ENCODE measurements around the gene HECTD4.

The HECTD4 gene

DNA sequence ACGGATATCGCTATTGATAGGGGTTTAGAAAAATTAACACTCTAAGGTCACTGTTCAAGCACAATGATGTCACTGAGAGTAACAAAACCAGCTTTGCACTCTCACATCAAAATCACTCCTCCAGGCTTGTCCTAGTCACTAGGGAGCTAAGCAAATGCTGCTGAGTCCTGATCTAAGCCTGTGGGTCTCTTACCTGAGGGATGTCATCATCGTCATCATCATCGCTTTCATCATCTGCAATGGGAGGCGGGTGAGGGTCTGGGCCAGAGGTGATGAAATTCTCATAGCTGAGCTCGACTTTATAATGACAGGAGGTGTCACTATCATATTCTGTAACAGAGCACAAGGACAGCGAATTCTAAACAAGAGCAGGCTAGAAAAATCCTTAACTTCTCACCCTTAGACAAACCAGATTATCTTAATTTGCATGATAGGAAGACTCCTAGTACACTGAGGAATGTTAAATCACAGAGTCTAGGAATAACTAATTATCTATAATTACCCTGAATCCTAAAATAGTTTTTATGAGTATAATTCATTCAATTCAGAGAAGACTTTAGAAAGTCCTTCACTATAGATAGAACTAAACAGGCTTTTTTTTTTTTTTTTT, 173.8 kb downstream of the HECTD4 start:
- DNase-seq (ENCODE audit: low read depth in 2 of 2) = no peak

DNA sequence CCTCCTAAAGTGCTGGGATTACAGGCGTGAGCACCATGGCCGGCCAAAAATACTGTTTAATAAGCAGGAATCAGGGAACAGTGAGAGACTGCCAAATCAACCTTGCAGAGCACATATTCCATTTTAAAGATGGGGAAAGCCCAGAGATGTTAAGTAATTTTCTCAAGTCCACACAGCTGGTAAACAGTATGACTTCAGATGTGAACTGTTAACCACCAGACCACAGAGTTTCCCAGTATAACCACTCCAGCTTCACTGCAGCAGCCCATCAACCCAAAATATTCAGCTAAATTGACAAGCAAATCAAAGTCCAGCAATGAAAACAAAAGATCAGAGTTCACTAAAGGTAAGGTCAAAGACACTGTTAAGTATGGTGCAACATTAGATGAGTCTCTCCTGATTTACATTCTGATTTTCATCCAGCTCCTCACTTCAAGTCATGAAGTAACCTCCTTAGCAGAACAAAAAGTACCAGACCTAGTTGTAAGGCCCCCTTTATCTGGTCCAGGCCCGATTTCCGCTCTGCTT, 174.8 kb downstream of the HECTD4 start:
- DNase-seq (ENCODE audit: low read depth in 2 of 2) = no peak

GRCh38 chr12:112206944-112207343, 175.3 kb downstream of the HECTD4 start:
- no peak for DNase-seq (ENCODE audit: low read depth in 2 of 2)

DNA sequence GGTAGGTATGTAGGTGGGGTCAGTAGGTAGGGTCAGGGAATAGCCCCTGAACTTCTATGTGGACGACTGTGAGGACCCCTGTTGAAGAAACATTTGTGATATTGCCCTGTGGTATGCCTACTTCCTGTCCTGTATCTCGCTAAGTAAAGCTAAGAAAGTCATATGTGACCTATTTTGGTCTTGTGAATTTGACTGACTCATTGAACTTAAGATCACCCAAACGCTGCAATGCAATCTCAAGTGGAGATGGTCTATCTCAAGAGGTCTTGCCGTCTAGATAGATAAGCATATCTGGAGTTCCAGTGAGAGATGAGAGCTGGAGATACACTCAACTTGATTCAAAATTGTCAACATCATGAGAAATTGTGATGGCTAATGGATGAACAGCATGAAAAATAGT, 183.1 kb downstream of the HECTD4 start:
- no peak for DNase-seq (ENCODE audit: low read depth in 2 of 2)

- peak; percentile 27 to 28 for DNase-seq (ENCODE audit: low read depth in 2 of 2)
These were observed 184.0 kb downstream of the HECTD4 start for GRCh38 chr12:112198120-112198733.

DNA sequence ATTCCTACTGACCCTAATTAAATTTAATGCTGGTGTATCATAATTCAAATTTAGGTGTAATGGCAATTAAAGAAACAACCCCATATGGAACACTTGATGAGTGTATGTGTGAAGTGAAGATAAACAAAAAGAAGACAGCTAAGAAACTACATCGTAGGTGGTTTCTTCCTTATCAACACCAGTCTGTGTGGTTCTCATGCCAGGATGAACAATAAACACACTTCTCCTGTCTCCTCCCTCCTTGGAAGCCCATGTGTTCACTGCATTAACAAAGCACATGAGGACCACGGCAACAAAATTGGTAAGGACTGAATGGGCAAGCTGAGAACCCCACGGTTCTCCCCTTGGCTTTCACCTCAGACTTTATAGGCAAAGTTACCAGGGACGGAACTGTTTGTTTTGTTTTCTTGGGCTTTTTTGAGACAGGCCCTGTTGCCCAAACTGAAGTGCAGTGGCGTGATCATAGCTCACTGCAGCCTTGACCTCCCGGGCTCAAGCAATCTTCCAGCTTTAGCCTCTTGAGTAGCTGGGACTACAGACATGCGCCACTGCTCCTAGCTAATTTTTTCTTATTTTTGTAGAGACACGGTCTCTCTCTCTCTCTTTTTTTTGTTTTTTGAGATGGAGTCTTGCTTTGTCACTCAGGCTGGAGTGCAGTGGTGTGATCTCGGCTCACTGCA, 185.9 kb downstream of the HECTD4 start:
- DNase-seq (ENCODE audit: low read depth in 2 of 2) = no peak

DNA sequence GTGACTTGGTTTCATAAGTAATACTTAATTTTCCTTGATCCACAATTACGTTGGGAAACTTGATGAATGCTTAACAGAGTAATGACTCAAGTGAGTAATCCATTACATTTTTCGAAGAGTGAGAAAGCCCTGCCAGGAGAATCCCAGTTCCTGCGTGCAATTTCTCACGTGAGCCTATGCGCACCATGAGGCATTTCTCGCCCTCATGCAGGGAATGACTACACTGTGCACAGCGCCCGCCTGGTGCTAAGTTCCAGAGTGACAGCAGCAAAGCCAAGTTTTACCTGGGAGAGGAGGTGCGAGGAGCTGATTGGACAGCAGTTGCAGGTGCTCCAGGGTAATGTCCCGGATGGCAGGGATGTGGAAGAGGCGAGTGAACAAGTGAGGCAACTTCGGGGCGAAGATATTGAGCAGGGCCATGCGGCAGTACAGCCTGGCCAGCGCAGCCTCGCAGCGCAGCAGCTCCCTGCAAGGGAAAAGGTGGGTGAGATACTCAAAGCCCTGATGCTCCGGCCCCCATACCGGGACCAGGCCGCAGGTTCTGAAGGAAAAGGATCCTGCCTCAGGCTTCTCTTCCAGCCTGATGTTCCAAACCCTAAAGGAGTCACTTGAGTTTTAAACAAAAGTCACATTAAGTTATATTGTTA, 187.5 kb downstream of the HECTD4 start:
- DNase-seq (ENCODE audit: low read depth in 2 of 2) = no peak

GRCh38 chr12:112192475-112192874, 189.8 kb downstream of the HECTD4 start:
- DNase-seq (ENCODE audit: low read depth in 2 of 2) = no peak

DNA sequence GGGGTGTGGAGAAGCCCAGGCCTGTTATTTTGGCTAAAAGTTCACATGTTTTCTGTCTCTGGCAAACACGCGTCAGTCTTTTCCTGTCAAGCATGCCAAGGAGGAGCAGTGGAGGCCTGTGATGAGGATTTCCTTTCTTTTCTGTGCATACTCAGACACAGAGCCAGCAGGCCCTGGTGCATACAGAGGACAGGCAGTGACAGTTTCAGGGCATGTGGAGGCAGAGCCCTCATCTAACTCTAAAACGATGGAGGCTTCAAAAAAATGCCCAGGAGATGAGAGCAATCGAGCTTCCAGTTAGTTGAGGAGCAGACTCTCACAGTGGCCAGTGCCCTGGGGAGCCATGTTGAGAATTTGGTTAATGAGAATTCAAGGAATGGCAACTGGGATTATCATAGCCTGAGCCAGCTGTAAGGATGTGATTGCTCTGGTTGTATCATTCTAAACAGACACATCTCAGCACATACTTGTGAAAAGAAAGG, 190.3 kb downstream of the HECTD4 start:
- DNase-seq (ENCODE audit: low read depth in 2 of 2) = no peak

DNA sequence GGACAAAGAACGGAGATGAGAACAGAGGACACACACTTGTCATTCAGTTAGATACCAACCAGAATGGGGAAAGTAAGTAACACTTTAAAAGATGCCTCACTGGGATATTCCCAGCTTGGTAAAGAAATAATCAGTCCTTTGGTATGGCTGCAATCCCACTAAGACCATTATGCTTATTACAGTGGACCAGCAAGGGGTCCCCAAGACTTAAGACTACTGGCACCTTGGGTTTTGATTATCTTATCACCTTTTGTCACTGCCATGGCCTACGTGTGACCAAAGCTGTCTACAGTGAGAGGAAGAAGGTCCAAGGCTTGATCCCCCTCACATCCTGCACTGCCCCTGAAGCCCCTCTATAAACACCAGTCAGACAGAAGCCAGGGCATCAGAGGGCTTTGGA, 191.0 kb downstream of the HECTD4 start:
- no peak for DNase-seq (ENCODE audit: low read depth in 2 of 2)

GRCh38 chr12:112190231-112191025, 191.8 kb downstream of the HECTD4 start:
- DNase-seq (ENCODE audit: low read depth in 2 of 2) = no peak

DNA sequence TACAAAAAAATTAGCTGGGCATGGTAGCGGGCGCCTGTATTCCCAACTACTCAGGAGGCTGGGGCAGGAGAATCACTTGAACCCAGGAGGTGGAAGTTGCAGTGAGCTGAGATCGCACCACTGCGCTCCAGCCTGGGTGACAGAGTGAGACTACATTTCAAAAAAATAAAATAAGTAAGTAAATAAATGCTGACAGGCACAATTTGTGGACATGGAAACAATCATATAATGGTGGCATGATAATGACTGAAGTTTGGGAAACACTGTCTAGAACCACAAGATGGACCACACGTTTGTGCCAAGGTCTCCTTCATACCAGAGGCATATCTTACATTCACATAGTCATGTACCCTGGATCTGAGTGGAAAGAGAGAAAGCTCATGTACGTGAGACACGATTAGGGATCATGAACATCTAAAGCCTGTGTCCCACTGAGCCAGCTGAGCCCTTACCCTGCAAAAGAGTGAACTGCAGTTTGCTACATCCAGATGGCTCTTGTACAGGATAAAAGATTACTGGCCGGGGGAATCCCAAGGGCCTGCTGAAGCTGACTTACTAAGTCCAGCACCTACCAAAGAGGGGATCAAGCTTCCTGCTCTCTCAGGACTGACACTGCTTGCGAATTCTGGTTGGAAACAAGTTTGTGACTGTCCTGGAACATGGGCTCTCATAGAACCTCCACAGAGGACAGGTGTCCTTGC, 194.0 kb downstream of the HECTD4 start:
- DNase-seq (ENCODE audit: low read depth in 2 of 2) = no peak

DNA sequence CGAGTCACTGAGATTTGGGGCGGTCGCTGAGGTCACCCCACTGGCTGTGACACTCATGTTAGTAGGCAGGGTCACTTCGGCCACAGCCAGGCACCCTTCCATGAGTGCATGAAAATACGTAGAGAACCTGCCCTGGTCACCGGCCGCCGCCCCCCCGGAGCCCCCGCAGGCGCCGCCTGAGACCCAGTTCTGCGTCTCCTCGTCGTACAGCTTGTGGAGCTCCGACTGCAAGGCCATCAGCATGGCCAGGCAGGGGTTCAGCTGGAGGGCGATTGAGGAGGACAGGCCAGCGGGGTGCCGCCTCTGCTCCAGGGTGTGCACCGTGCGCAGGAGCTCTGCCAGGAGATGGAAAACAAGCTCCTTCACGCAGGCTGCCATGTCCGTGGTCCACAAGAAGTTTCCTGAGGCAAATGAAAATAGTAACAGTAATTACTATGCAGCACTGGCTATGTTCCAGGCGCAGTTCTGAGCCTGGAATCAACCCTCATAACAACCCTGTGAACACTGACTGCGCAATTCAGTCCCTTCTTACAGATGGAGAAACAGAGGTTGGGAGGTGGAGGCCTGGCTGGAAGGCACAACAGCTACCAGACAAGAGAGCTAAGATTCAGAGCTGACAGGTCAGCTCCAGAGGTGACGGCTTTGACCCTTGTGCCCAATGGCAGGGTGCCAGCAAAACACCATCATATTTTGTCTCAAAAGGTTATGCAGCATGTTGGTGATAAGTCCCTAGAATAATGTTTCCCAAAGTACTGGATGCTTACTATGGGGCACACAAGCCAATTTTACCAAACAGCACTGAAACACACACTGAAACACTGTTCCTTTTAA, 196.9 kb downstream of the HECTD4 start:
- DNase-seq (ENCODE audit: low read depth in 2 of 2) = no peak

DNA sequence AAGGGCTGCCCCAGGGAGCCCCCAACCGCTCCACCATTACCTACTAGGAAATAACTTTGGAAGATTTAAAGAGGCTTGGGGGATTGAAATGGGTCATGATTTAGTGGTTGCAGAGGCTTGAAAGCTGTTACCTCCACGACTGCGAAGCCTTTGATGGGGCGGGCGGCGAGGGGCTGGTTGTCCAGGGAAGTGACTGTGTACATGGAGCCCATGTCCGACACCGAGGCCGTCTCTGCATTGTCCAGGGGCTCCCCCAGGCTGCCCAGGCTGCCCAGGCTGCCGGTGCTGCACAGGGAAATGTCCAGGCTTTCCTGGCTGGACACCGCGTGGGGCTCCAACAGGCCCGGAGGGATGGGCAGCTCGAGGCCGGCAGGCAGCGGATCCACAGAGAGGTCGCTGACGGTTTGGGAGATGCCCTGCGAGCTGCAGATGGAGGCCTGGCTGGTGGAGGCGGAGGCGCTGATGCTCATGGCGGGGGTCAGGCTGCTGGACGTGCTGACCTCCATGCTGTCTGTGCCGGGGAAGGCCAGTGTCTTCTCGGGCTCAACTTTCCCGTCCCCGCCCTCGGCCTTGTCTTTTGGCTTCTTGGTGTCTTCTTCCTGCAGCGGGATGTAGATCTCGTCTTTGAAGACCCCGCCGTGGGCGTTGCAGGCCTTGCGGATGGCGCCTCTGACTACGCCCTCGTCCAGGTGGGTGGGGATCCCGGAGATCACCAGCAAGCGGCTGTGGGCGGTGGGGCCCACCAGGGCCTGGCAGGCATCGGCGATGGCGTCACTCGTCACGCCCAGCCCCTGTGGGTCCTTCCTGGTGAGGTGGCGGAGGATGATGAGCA, 198.0 kb downstream of the HECTD4 start:
- no peak for DNase-seq (ENCODE audit: low read depth in 2 of 2)

DNA sequence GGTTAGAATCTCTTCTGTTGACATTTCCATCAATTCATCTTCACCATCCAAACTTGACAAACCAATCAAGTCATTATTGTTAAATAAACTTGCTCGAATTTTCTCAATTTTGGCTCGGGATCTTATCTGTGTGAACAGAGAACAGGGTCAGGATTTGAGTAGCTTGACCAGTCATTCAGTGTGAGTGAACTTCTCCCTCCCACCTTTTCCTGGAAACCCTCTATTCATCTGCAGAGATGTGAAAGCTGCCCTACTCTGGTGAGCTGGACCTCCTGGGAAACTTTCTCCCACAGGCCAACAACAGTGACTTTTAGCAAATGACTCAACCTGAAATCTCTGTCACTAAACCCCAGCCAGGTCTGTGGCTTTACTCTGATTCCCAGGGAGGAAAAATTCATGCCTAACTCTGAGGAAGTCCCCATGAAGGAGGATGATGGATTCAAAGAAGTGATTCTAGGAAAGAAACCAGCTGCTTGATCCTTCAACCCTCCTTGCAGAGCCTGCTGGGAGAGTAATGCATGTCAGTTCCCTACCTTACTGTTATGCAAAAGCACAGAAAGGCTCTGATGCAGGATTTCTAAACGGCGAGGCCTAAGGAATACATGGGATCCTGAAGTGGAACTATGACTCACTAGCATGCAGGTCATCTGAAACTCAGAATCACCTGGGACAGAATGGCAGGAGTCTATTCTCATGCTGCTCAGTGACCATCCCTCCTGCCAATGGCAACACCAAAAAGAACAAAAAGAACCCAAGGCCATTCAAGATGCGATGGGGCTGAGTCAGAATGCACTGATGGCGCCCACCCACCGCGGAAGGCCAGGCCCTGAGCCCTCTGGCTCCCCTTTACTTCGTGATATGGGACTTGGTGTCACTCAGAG, 198.8 kb downstream of the HECTD4 start:
- no peak for DNase-seq (ENCODE audit: low read depth in 2 of 2)

- no peak for DNase-seq (ENCODE audit: low read depth in 2 of 2)
These were observed 199.7 kb downstream of the HECTD4 start for GRCh38 chr12:112182499-112182898.

DNA sequence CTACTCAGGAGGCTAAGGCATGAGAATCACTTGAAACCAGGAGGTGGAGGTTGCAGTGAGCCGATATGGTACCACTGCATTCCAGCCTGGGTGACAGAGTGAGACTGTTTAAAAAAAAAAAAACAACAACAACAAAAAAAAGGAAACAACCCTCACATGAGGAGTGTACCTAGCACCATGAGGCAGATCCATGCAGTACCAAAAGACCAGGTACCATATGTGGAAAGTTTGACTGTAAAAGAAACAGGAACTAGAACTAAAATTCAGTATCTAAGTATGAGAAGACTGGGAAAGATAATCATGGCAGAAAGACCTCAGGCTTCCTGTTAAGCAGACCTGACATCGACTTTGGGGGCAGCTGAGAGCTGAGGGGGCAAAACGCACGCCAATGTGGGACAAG, 201.8 kb downstream of the HECTD4 start:
- DNase-seq (ENCODE audit: low read depth in 2 of 2) = no peak

DNA sequence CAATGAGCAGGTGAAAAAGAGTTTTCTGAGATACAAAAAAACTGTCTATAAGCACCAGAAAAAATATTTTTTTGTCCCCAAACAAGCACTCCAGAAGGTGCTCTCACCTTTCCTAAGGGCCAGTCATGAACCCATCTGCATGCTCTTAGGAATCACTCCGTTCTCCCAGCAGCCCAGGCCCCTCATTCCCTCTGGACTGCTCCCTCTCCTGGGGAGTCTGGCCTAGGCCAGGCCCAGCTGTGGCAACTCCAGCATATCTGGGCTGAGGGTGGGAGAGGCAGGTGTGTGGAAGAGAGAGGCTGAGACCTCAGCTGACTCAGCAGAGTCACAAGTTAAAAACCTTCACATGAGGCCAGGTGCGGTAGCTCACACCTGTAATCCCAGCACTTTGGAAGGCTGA, 202.3 kb downstream of the HECTD4 start:
- DNase-seq (ENCODE audit: low read depth in 2 of 2) = no peak
